ENCODE results near the gene GDAP2. TPM values are rescaled to one million over a fixed set of nuclear protein-coding genes. Genes with fewer than 3 reads are reported as not detected.

Gene GDAP2
- total RNA-seq, 1 donor from 2014 or later = 25.4 TPM

- Mint-ChIP-seq H3K36me3 (ENCODE audit: low read depth) (peaks cover 17% of the 10 kb centered on the region), H3K27ac (ENCODE audit: unreplicated experiment) (no peak overlapping the region), H3K27me3 (ENCODE audit: low read depth) (no peaks in the 10 kb centered on the region), H3K4me1 (no peaks in the 10 kb centered on the region), H3K9me3 (peaks cover 3% of the 10 kb centered on the region), H3K4me3 (no peak overlapping the region)
- no peak for TF ChIP-seq CTCF (conservative IDR thresholded peaks at IDR 0.05)
- no peak for DNase-seq (ENCODE audit: low read depth, low spot score)
Observed at GRCh38 chr1:117899801-117900200, 29.6 kb downstream of the GDAP2 start.

- no peak for DNase-seq (ENCODE audit: low read depth, low spot score)
- Mint-ChIP-seq H3K27ac (ENCODE audit: unreplicated experiment) (no peak overlapping the region), H3K4me3 (no peak overlapping the region), H3K27me3 (ENCODE audit: low read depth) (no peaks in the 10 kb centered on the region), H3K36me3 (ENCODE audit: low read depth) (peaks cover 11% of the 10 kb centered on the region), H3K9me3 (peaks cover 3% of the 10 kb centered on the region), H3K4me1 (no peaks in the 10 kb centered on the region)
- TF ChIP-seq CTCF (conservative IDR thresholded peaks at IDR 0.05) = no peak
Observed at GRCh38 chr1:117897551-117897950, 31.9 kb downstream of the GDAP2 start.

- Mint-ChIP-seq H3K27ac (ENCODE audit: unreplicated experiment) (no peak overlapping the region), H3K36me3 (ENCODE audit: low read depth) (peaks cover 5% of the 10 kb centered on the region), H3K4me3 (no peak overlapping the region), H3K27me3 (ENCODE audit: low read depth) (no peaks in the 10 kb centered on the region), H3K4me1 (no peaks in the 10 kb centered on the region), H3K9me3 (no peaks in the 10 kb centered on the region)
- peak; percentile 74 for DNase-seq (ENCODE audit: low read depth, low spot score)
- peak; percentile 88 for TF ChIP-seq CTCF (conservative IDR thresholded peaks at IDR 0.05)
Observed at GRCh38 chr1:117895482-117896114, 33.8 kb downstream of the GDAP2 start.

GRCh38 chr1:117894078-117894477, 35.3 kb downstream of the GDAP2 start:
- no peak for TF ChIP-seq CTCF (conservative IDR thresholded peaks at IDR 0.05)
- Mint-ChIP-seq H3K27ac (ENCODE audit: unreplicated experiment) (no peak overlapping the region), H3K4me1 (no peaks in the 10 kb centered on the region), H3K36me3 (ENCODE audit: low read depth) (peaks cover 5% of the 10 kb centered on the region), H3K27me3 (ENCODE audit: low read depth) (no peaks in the 10 kb centered on the region), H3K9me3 (no peaks in the 10 kb centered on the region), H3K4me3 (no peak overlapping the region)
- DNase-seq (ENCODE audit: low read depth, low spot score) = no peak

GRCh38 chr1:117892512-117892911, 36.9 kb downstream of the GDAP2 start:
- Mint-ChIP-seq H3K36me3 (ENCODE audit: low read depth) (peaks cover 5% of the 10 kb centered on the region), H3K4me1 (no peaks in the 10 kb centered on the region), H3K27me3 (ENCODE audit: low read depth) (no peaks in the 10 kb centered on the region), H3K4me3 (no peak overlapping the region), H3K9me3 (no peaks in the 10 kb centered on the region), H3K27ac (ENCODE audit: unreplicated experiment) (no peak overlapping the region)
- DNase-seq (ENCODE audit: low read depth, low spot score) = no peak
- no peak for TF ChIP-seq CTCF (conservative IDR thresholded peaks at IDR 0.05)

All from neural crest cell (in vitro differentiated cells).